Suprapubic skin (tissue), 4 donors: ENCODE results near the gene ETFRF1.

Experiments used
- CTCF ChIP-seq, 2 donors: fragments of 200-600 bp in 1 of 2; fragments of 450-650 bp in 1 of 2; sonication (generic) in 1 of 2; IDR thresholded peaks; one replicate each; pipeline ENCODE4 v1.5.1; 2016 to 2019; ENCODE audit warnings: antibody characterized with exemption in 2 of 2, mild to moderate bottlenecking in 1 of 2, moderate library complexity in 1 of 2
- POLR2A ChIP-seq, 2 donors: fragments of 450-650 bp; IDR thresholded peaks; one replicate each; pipeline ENCODE4 v1.6.1; 2017; ENCODE audit warnings: antibody characterized with exemption in 2 of 2, mild to moderate bottlenecking in 2 of 2, moderate library complexity in 2 of 2
- POLR2AphosphoS5 ChIP-seq, 3 donors: sonication (generic); formaldehyde crosslinking; IDR thresholded peaks; one replicate each; pipeline ENCODE4 v1.6.1; 2017; ENCODE audit warnings: antibody characterized with exemption in 3 of 3

GRCh38 chr12:25187781-25188180 is 7.3 kb upstream of the ETFRF1 start:
- no peak for TF ChIP-seq POLR2A (IDR thresholded peaks at IDR 0.05)
- TF ChIP-seq CTCF (IDR thresholded peaks at IDR 0.05) = no peak
- TF ChIP-seq POLR2AphosphoS5 (IDR thresholded peaks at IDR 0.05) = no peak
